GM23338 (cell line): ENCODE data around the gene SPTBN4. TPM values are rescaled to one million over a fixed set of nuclear protein-coding genes. Genes with fewer than 3 reads are reported as not detected.

Source experiments
- ATAC-seq: fragments of 200-7000 bp; cut with Tn5 transposase; 3 replicates; pipeline ENCODE4 v1.9.1; 2020
- DNase-seq: peaks from one replicate; pipeline ENCODE4 v3.0.0-alpha.2; 2015; ENCODE audit warnings: low spot score
- H2AFZ ChIP-seq: fragments of 200-600 bp; sonication (generic); 2 replicates; pipeline ENCODE4 v1.8.0; 2016; ENCODE audit warnings: antibody characterized with exemption, mild to moderate bottlenecking, moderate library complexity
- H3F3A ChIP-seq: fragments of 200-600 bp; sonication (generic); replicated peaks from 2 replicates; pipeline ENCODE4 v1.8.0; 2017; ENCODE audit warnings: antibody characterized with exemption, mixed run types, low read depth
- H3K27ac ChIP-seq: fragments of 200-600 bp; sonication (generic); 2 replicates; pipeline ENCODE4 v1.6.1; 2016; ENCODE audit warnings: low read depth
- H3K27me3 ChIP-seq: fragments of 200-600 bp; sonication (generic); 2 replicates; pipeline ENCODE4 v1.8.0; 2016; ENCODE audit warnings: mild to moderate bottlenecking, mixed run types, moderate library complexity; ENCODE audit not compliant: insufficient read depth
- H3K36me3 ChIP-seq: fragments of 200-600 bp; sonication (generic); 2 replicates; pipeline ENCODE4 v1.8.0; 2016; ENCODE audit warnings: mild to moderate bottlenecking; ENCODE audit not compliant: insufficient read depth
- H3K4me1 ChIP-seq: fragments of 200-600 bp; sonication (generic); 2 replicates; pipeline ENCODE4 v1.8.0; 2016; ENCODE audit warnings: mild to moderate bottlenecking, moderate library complexity; ENCODE audit not compliant: insufficient read depth
- H3K4me2 ChIP-seq: fragments of 200-600 bp; sonication (generic); 2 replicates; pipeline ENCODE4 v1.7.1; 2017; ENCODE audit warnings: mixed run types
- H3K4me3 ChIP-seq: fragments of 200-600 bp; sonication (generic); 2 replicates; pipeline ENCODE4 v1.6.1; 2016; ENCODE audit warnings: mixed run types
- H3K79me2 ChIP-seq: fragments of 200-600 bp; sonication (generic); replicated peaks from 2 replicates; pipeline ENCODE4 v1.8.0; 2017; ENCODE audit warnings: mild to moderate bottlenecking; ENCODE audit not compliant: insufficient read depth
- H3K9me2 ChIP-seq: fragments of 200-600 bp; sonication (generic); 2 replicates; pipeline ENCODE4 v1.8.0; 2017; ENCODE audit not compliant: insufficient read depth
- H4K20me1 ChIP-seq: fragments of 200-600 bp; sonication (generic); replicated peaks from 2 replicates; pipeline ENCODE4 v1.8.0; 2017; ENCODE audit warnings: mild to moderate bottlenecking; ENCODE audit not compliant: insufficient read depth
- H3K27ac Mint-ChIP-seq: 2 replicates; pipeline ENCODE4 v1.8.0; 2020; ENCODE audit warnings: inconsistent platforms, mild to moderate bottlenecking, moderate library complexity, mixed read lengths
- H3K27me3 Mint-ChIP-seq: 3 replicates; pipeline ENCODE4 v1.8.0; 2022; ENCODE audit warnings: low read depth, mild to moderate bottlenecking, moderate library complexity, mixed read lengths, inconsistent platforms; ENCODE audit not compliant: insufficient read depth, poor library complexity
- H3K36me3 Mint-ChIP-seq: 3 replicates; pipeline ENCODE4 v1.8.0; 2021; ENCODE audit warnings: low read depth, mild to moderate bottlenecking, inconsistent platforms, moderate library complexity, mixed read lengths
- H3K4me1 Mint-ChIP-seq: 3 replicates; pipeline ENCODE4 v1.8.0; 2020; ENCODE audit warnings: mild to moderate bottlenecking, inconsistent platforms, mixed read lengths
- H3K4me3 Mint-ChIP-seq: 3 replicates; pipeline ENCODE4 v1.8.0; 2021; ENCODE audit warnings: moderate library complexity, mild to moderate bottlenecking, inconsistent platforms, mixed read lengths
- H3K9me3 Mint-ChIP-seq: 3 replicates; pipeline ENCODE4 v1.8.0; 2020; ENCODE audit warnings: moderate library complexity, mild to moderate bottlenecking, inconsistent platforms, mixed read lengths
- EZH2 ChIP-seq: fragments of 200-600 bp; sonication (generic); IDR thresholded peaks from one replicate; pipeline ENCODE4 v1.8.0; 2017; ENCODE audit warnings: antibody characterized with exemption, mild to moderate bottlenecking, low read depth; ENCODE audit not compliant: unreplicated experiment
- EZH2phosphoT487 ChIP-seq: fragments of 200-600 bp; sonication (generic); IDR thresholded peaks from one replicate; pipeline ENCODE4 v1.8.1; 2018; ENCODE audit warnings: antibody characterized with exemption; ENCODE audit not compliant: unreplicated experiment
- JUNB ChIP-seq: IDR thresholded peaks from one replicate; pipeline ENCODE4 v1.6.1; 2016; ENCODE audit warnings: antibody characterized with exemption; ENCODE audit not compliant: unreplicated experiment
- STAT1 ChIP-seq: IDR thresholded peaks from one replicate; pipeline ENCODE4 v1.6.1; 2016; ENCODE audit warnings: antibody characterized with exemption; ENCODE audit not compliant: unreplicated experiment
- polyA plus RNA-seq: library from polyadenylated mRNA; unstranded; fragments of >200 nt; fragmentation: Nextera tagmentation; extraction: Ambion mirVana; gene quantifications from 2 replicates; pipeline ENCODE4 v1.2.1, GENCODE V29; 2016
- total RNA-seq: library from RNA; depleted of rRNA; stranded (reverse); fragments of >200 nt; shearing (Covaris generic); gene quantifications from 2 replicates; pipeline ENCODE4 v1.2.3, GENCODE V29; 2014
- TF ChIP-seq, protein P1 (sequence below), 2 experiments: fragments of 200-600 bp in 1 of 2; sonication (generic) in 1 of 2; conservative IDR thresholded peaks; 2 replicates each; pipeline versions ENCODE4 v1.5.1 to v1.6.1; 2016 to 2017; ENCODE audit warnings: antibody characterized with exemption in 2 of 2, low read depth in 2 of 2, mild to moderate bottlenecking in 2 of 2, moderate library complexity in 1 of 2
- TF ChIP-seq, protein P2 (sequence below): fragments of 250-450 bp; sonication (Bioruptor Pico); IDR thresholded peaks from 2 replicates; pipeline ENCODE4 v1.5.0; 2020; ENCODE audit warnings: mild to moderate bottlenecking, moderate library complexity

Gene SPTBN4
- total and polyA plus RNA-seq, 2 experiments from 2014 or later = 1.6 to 2.3 TPM

DNA sequence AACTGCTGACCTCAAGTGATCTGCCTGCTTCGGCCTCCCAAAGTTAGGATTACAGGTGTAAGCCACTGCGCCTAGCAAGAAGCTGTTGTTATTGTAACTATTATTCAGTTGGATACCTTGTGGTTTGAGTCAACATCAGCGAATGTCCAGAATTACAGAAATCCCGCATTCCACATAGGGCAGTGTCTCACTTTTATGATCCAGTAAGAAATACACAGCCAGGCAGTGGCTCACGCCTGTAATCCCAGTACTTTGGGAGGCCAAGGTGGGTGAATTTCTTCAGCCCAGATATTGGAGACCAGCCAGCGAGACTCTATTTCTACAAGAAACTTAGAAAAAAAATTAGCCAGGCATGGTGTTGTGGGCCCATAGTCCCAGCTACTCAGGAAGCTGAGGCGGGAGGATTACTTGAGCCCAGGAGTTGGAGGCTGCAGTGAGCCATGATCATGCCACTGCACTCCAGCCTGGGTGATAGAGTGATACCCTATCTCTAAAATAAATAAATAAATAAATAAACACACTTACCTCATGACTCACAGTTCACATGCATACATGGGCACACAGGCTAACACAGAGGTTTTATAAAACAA, 43.8 kb downstream of the SPTBN4 start (continued):
- TF ChIP-seq, protein P1, sequence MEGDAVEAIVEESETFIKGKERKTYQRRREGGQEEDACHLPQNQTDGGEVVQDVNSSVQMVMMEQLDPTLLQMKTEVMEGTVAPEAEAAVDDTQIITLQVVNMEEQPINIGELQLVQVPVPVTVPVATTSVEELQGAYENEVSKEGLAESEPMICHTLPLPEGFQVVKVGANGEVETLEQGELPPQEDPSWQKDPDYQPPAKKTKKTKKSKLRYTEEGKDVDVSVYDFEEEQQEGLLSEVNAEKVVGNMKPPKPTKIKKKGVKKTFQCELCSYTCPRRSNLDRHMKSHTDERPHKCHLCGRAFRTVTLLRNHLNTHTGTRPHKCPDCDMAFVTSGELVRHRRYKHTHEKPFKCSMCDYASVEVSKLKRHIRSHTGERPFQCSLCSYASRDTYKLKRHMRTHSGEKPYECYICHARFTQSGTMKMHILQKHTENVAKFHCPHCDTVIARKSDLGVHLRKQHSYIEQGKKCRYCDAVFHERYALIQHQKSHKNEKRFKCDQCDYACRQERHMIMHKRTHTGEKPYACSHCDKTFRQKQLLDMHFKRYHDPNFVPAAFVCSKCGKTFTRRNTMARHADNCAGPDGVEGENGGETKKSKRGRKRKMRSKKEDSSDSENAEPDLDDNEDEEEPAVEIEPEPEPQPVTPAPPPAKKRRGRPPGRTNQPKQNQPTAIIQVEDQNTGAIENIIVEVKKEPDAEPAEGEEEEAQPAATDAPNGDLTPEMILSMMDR (conservative IDR thresholded peaks at IDR 0.05; ENCODE audit: low read depth in 2 of 2) = no peak
- TF ChIP-seq STAT1 (no peak), EZH2phosphoT487 (no peak)
- TF ChIP-seq, protein P2, sequence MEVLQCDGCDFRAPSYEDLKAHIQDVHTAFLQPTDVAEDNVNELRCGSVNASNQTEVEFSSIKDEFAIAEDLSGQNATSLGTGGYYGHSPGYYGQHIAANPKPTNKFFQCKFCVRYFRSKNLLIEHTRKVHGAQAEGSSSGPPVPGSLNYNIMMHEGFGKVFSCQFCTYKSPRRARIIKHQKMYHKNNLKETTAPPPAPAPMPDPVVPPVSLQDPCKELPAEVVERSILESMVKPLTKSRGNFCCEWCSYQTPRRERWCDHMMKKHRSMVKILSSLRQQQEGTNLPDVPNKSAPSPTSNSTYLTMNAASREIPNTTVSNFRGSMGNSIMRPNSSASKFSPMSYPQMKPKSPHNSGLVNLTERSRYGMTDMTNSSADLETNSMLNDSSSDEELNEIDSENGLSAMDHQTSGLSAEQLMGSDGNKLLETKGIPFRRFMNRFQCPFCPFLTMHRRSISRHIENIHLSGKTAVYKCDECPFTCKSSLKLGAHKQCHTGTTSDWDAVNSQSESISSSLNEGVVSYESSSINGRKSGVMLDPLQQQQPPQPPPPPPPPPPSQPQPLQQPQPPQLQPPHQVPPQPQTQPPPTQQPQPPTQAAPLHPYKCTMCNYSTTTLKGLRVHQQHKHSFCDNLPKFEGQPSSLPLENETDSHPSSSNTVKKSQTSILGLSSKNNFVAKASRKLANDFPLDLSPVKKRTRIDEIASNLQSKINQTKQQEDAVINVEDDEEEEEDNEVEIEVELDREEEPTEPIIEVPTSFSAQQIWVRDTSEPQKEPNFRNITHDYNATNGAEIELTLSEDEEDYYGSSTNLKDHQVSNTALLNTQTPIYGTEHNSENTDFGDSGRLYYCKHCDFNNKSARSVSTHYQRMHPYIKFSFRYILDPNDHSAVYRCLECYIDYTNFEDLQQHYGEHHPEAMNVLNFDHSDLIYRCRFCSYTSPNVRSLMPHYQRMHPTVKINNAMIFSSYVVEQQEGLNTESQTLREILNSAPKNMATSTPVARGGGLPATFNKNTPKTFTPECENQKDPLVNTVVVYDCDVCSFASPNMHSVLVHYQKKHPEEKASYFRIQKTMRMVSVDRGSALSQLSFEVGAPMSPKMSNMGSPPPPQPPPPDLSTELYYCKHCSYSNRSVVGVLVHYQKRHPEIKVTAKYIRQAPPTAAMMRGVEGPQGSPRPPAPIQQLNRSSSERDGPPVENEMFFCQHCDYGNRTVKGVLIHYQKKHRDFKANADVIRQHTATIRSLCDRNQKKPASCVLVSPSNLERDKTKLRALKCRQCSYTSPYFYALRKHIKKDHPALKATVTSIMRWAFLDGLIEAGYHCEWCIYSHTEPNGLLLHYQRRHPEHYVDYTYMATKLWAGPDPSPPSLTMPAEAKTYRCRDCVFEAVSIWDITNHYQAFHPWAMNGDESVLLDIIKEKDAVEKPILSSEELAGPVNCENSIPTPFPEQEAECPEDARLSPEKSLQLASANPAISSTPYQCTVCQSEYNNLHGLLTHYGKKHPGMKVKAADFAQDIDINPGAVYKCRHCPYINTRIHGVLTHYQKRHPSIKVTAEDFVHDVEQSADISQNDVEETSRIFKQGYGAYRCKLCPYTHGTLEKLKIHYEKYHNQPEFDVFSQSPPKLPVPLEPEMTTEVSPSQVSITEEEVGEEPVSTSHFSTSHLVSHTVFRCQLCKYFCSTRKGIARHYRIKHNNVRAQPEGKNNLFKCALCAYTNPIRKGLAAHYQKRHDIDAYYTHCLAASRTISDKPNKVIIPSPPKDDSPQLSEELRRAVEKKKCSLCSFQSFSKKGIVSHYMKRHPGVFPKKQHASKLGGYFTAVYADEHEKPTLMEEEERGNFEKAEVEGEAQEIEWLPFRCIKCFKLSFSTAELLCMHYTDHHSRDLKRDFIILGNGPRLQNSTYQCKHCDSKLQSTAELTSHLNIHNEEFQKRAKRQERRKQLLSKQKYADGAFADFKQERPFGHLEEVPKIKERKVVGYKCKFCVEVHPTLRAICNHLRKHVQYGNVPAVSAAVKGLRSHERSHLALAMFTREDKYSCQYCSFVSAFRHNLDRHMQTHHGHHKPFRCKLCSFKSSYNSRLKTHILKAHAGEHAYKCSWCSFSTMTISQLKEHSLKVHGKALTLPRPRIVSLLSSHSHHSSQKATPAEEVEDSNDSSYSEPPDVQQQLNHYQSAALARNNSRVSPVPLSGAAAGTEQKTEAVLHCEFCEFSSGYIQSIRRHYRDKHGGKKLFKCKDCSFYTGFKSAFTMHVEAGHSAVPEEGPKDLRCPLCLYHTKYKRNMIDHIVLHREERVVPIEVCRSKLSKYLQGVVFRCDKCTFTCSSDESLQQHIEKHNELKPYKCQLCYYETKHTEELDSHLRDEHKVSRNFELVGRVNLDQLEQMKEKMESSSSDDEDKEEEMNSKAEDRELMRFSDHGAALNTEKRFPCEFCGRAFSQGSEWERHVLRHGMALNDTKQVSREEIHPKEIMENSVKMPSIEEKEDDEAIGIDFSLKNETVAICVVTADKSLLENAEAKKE = no peak

DNA sequence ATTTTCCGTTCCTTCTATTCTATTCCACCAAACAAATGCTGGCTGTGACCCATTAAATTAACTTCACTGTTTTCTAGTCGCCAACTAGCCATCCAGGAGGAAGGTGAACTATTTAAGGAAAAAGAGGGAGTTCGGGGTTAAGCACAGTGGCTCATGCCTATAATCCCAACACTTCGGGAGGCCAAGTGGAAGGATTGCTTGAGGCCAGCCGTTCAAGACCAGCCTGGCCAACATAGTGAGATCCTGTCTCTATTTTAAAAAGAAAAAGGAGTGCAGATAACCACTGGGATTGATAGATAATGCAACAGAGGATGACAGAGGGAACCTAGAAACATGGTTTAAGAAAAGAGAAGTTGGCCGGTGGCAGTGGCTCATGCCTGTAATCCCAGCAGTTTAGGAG, 44.7 kb downstream of the SPTBN4 start:
- peaks cover 16% of the 10 kb centered on the region for H3K9me3 Mint-ChIP-seq
- peaks cover 71% of the 10 kb centered on the region for H3K27me3 ChIP-seq

More for the DNA sequence above, 44.7 kb downstream of the SPTBN4 start:
- no peaks in the 10 kb centered on the region for H4K20me1 ChIP-seq
- H3K4me2 ChIP-seq = no peak overlapping the region
- no peaks in the 10 kb centered on the region for H3K36me3 ChIP-seq
- DNase-seq = no peak
- H3K4me1 ChIP-seq = no peaks in the 10 kb centered on the region
- TF ChIP-seq JUNB = no peak
- TF ChIP-seq EZH2 = peak; percentile 20
- no peaks in the 10 kb centered on the region for H3K79me2 ChIP-seq
- H2AFZ ChIP-seq = no peak overlapping the region
- H3K4me3 ChIP-seq = no peak overlapping the region
- Mint-ChIP-seq H3K4me1 (no peaks in the 10 kb centered on the region; the same call in 2 of the 3 replicates), H3K27me3 (peaks cover 62% of the 10 kb centered on the region), H3K27ac (no peak overlapping the region), H3K36me3 (no peaks in the 10 kb centered on the region; the same call in 2 of the 3 replicates), H3K4me3 (no peak overlapping the region; the same call in 2 of the 3 replicates)
- no peaks in the 10 kb centered on the region for H3K9me2 ChIP-seq
- no peak for ATAC-seq
- no peak overlapping the region for H3K27ac ChIP-seq
- peaks cover 12% of the 10 kb centered on the region; the same call in 1 of the 2 replicates for H3F3A ChIP-seq
